Liver (tissue), 3 donors: ENCODE measurements around the gene HHAT.

Experiments used
- ATF3 ChIP-seq: IDR thresholded peaks from 2 replicates; pipeline ENCODE4 v1.6.1; 2016; ENCODE audit warnings: antibody characterized with exemption
- CTCF ChIP-seq: fragments of 150-350 bp; IDR thresholded peaks from 2 replicates; pipeline ENCODE4 v1.5.1; 2017; ENCODE audit warnings: improper control_type of control experiment, low read depth, low read length; ENCODE audit not compliant: missing input control
- GABPA ChIP-seq, 2 donors: IDR thresholded peaks in 1 of 2; conservative IDR thresholded peaks in 1 of 2; 2 replicates each; pipeline ENCODE4 v1.6.1; 2016; ENCODE audit warnings: antibody characterized with exemption in 2 of 2, mild to moderate bottlenecking in 1 of 2, moderate library complexity in 1 of 2
- HNF4G ChIP-seq: IDR thresholded peaks from 2 replicates; pipeline ENCODE4 v1.6.1; 2016; ENCODE audit warnings: antibody characterized with exemption
- MAX ChIP-seq: IDR thresholded peaks from 2 replicates; pipeline ENCODE4 v1.6.1; 2016; ENCODE audit warnings: antibody characterized with exemption
- REST ChIP-seq: IDR thresholded peaks from 2 replicates; pipeline ENCODE4 v1.6.1; 2016; ENCODE audit warnings: antibody characterized with exemption, mild to moderate bottlenecking
- RXRA ChIP-seq, 2 donors: IDR thresholded peaks; 2 replicates each; pipeline ENCODE4 v1.6.1; 2017 to 2018; ENCODE audit warnings: antibody characterized with exemption in 2 of 2, mild to moderate bottlenecking in 1 of 2
- SP1 ChIP-seq: IDR thresholded peaks from 2 replicates; pipeline ENCODE4 v1.6.1; 2018; ENCODE audit warnings: antibody characterized with exemption, mild to moderate bottlenecking
- TAF1 ChIP-seq: conservative IDR thresholded peaks from 2 replicates; pipeline ENCODE4 v1.6.1; 2016; ENCODE audit warnings: antibody characterized with exemption, mild to moderate bottlenecking
- YY1 ChIP-seq: IDR thresholded peaks from 2 replicates; pipeline ENCODE4 v1.6.1; 2016; ENCODE audit warnings: antibody characterized with exemption, mild to moderate bottlenecking
- donor health status: healthy.
- donor health status: healthy.

- TF ChIP-seq CTCF (no peak), TAF1 (no peak), SP1 (no peak), RXRA (IDR thresholded peaks at IDR 0.05) (no peak), MAX (no peak), GABPA (IDR thresholded peaks at IDR 0.05 in 1 of 2, conservative IDR thresholded peaks at IDR 0.05 in 1 of 2) (no peak), ATF3 (no peak), REST (no peak), YY1 (no peak), HNF4G (no peak)
Observed at GRCh38 chr1:210654176-210654981, 325.7 kb downstream of the HHAT start.
